Measurements from ENCODE around the gene EFHC1. TPM values are rescaled to one million over a fixed set of nuclear protein-coding genes. Genes with fewer than 3 reads are reported as not detected.

The EFHC1 gene
- polyA plus RNA-seq, 1 donor (not counting 4 experiments of a cell fraction or from before 2014, with no cell fraction given): 20.5 TPM

- Histone ChIP-seq H3K9me3 (ENCODE audit: control insufficient read depth, low read depth, low read length) (no peaks in the 10 kb centered on the region), H2AFZ (ENCODE audit: control insufficient read depth, low read length) (no peak overlapping the region), H3K79me2 (ENCODE audit: control insufficient read depth, insufficient read depth, low read length) (peaks cover 52% of the 10 kb centered on the region), H3K27ac (ENCODE audit: control insufficient read depth, insufficient read depth, low read length) (no peak overlapping the region), H4K20me1 (ENCODE audit: control insufficient read depth, extremely low read depth, insufficient read depth, low read length) (no peaks in the 10 kb centered on the region), H3K9me1 (ENCODE audit: control insufficient read depth, extremely low read depth, insufficient read depth, low read length) (no peaks in the 10 kb centered on the region), H3K9ac (ENCODE audit: control insufficient read depth, extremely low read depth, insufficient read depth, low read length) (no peak overlapping the region), H3K4me1 (ENCODE audit: control insufficient read depth, extremely low read depth, insufficient read depth, low read length) (peaks cover 3% of the 10 kb centered on the region), H3K27me3 (ENCODE audit: control insufficient read depth, extremely low read depth, insufficient read depth, low read length) (no peaks in the 10 kb centered on the region), H3K36me3 (ENCODE audit: control insufficient read depth in 2 of 2, extremely low read depth in 1 of 2, insufficient read depth in 2 of 2, low read length in 2 of 2) (no peaks in the 10 kb centered on the region), H3K4me3 (ENCODE audit: control insufficient read depth in 2 of 3, extremely low read depth in 1 of 3, insufficient read depth in 2 of 3, low read depth in 1 of 3, low read length in 3 of 3) (no peak overlapping the region), H3K4me2 (ENCODE audit: control insufficient read depth, extremely low read depth, insufficient read depth, low read depth, low read length) (no peak overlapping the region)
- TF ChIP-seq CTCF (optimal IDR thresholded peaks at IDR 0.05 in 1 of 3, IDR thresholded peaks at IDR 0.05 in 1 of 3, conservative IDR thresholded peaks at IDR 0.05 in 1 of 3; ENCODE audit: extremely low read depth in 1 of 3, insufficient read depth in 2 of 3, low read length in 3 of 3) (no peak), EZH2 (IDR thresholded peaks at IDR 0.05; ENCODE audit: low read length) (no peak)
- no peak for DNase-seq (ENCODE audit: low read depth, low spot score)
- dilution Hi-C loops (cut with MboI; ENCODE audit: extremely low pct_ligation_motif_present, low sequenced_read_pairs): no loop called here
- no peak for FAIRE-seq
These were observed 140.3 kb downstream of the EFHC1 start for GRCh38 chr6:52560462-52560861.

- dilution Hi-C loops (cut with MboI; ENCODE audit: extremely low pct_ligation_motif_present, low sequenced_read_pairs): no loop called here
- Histone ChIP-seq H4K20me1 (ENCODE audit: control insufficient read depth, extremely low read depth, insufficient read depth, low read length) (peaks cover under 1% of the 10 kb centered on the region), H2AFZ (ENCODE audit: control insufficient read depth, low read length) (no peak overlapping the region), H3K9ac (ENCODE audit: control insufficient read depth, extremely low read depth, insufficient read depth, low read length) (no peak overlapping the region), H3K4me2 (ENCODE audit: control insufficient read depth, extremely low read depth, insufficient read depth, low read depth, low read length) (no peak overlapping the region), H3K9me1 (ENCODE audit: control insufficient read depth, extremely low read depth, insufficient read depth, low read length) (no peaks in the 10 kb centered on the region), H3K36me3 (ENCODE audit: control insufficient read depth in 2 of 2, extremely low read depth in 1 of 2, insufficient read depth in 2 of 2, low read length in 2 of 2) (no peaks in the 10 kb centered on the region), H3K79me2 (ENCODE audit: control insufficient read depth, insufficient read depth, low read length) (peaks cover 61% of the 10 kb centered on the region), H3K9me3 (ENCODE audit: control insufficient read depth, low read depth, low read length) (no peaks in the 10 kb centered on the region), H3K4me3 (ENCODE audit: control insufficient read depth in 2 of 3, extremely low read depth in 1 of 3, insufficient read depth in 2 of 3, low read depth in 1 of 3, low read length in 3 of 3) (no peak overlapping the region), H3K27me3 (ENCODE audit: control insufficient read depth, extremely low read depth, insufficient read depth, low read length) (no peaks in the 10 kb centered on the region), H3K27ac (ENCODE audit: control insufficient read depth, insufficient read depth, low read length) (no peak overlapping the region), H3K4me1 (ENCODE audit: control insufficient read depth, extremely low read depth, insufficient read depth, low read length) (peaks cover 7% of the 10 kb centered on the region)
- DNase-seq (ENCODE audit: low read depth, low spot score): no peak
- TF ChIP-seq EZH2 (IDR thresholded peaks at IDR 0.05; ENCODE audit: low read length) (no peak), CTCF (optimal IDR thresholded peaks at IDR 0.05 in 1 of 3, IDR thresholded peaks at IDR 0.05 in 1 of 3, conservative IDR thresholded peaks at IDR 0.05 in 1 of 3; ENCODE audit: extremely low read depth in 1 of 3, insufficient read depth in 2 of 3, low read length in 3 of 3) (no peak)
- no peak for FAIRE-seq
These were observed 142.8 kb downstream of the EFHC1 start for GRCh38 chr6:52562911-52563310.

Measured in keratinocyte (primary cell).